Prostate gland (tissue), 2 donors: ENCODE data around the gene PRICKLE3.

ENCODE experiments used
- CTCF ChIP-seq, 4 experiments: fragments of 200-600 bp in 2 of 4; fragments of 450-650 bp in 2 of 4; sonication (generic) in 2 of 4; IDR thresholded peaks; 1 replicate in 3 of 4; 2 replicates in 1 of 4; pipeline ENCODE4 v1.5.1; 2016 to 2019; ENCODE audit warnings: antibody characterized with exemption in 4 of 4, mild to moderate bottlenecking in 2 of 4, moderate library complexity in 2 of 4
- POLR2A ChIP-seq: fragments of 450-650 bp; IDR thresholded peaks from one replicate; pipeline ENCODE4 v1.6.1; 2016; ENCODE audit warnings: antibody characterized with exemption, mild to moderate bottlenecking

DNA sequence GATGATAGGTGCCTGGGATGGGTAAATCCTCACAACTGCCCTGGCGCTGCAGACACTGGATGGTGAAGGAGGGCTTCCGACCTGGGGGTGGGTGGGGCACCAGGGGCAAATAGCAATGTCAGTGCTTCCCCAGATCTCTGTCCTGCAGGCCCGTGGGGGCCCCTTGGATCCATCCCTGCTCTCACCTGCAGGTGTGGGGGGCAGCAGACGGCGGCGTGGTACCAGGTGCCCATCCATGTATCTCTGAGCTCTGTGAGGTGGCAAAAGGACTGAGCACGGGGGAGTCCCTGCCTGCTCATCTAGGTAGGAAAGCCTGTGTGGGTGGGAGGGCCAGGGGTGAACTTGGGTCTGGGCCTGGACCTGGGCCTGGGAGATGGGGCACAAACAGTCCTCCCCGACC is 20.4 kb upstream of the PRICKLE3 start:
- TF ChIP-seq CTCF (IDR thresholded peaks at IDR 0.05) (no peak), POLR2A (no peak)
